Endothelial cell (in vitro differentiated cells): Measurements from ENCODE around the gene CHIA. TPM values are rescaled to one million over a fixed set of nuclear protein-coding genes. Genes with fewer than 3 reads are reported as not detected.

ENCODE experiments used
- DNase-seq: peaks from one replicate; pipeline ENCODE4 v3.0.0; 2021; ENCODE audit warnings: low spot score
- H3K27ac Mint-ChIP-seq: one replicate; pipeline ENCODE4 v1.8.0; 2021; ENCODE audit warnings: mixed read lengths, inconsistent platforms; ENCODE audit not compliant: unreplicated experiment
- H3K27me3 Mint-ChIP-seq: one replicate; pipeline ENCODE4 v1.8.0; 2021; ENCODE audit warnings: mild to moderate bottlenecking, moderate library complexity, mixed read lengths, inconsistent platforms; ENCODE audit not compliant: unreplicated experiment
- H3K36me3 Mint-ChIP-seq: one replicate; pipeline ENCODE4 v1.8.0; 2021; ENCODE audit warnings: mild to moderate bottlenecking, low read depth, mixed read lengths, inconsistent platforms; ENCODE audit not compliant: unreplicated experiment
- H3K4me1 Mint-ChIP-seq: one replicate; pipeline ENCODE4 v1.8.0; 2021; ENCODE audit warnings: mild to moderate bottlenecking, mixed read lengths, inconsistent platforms; ENCODE audit not compliant: unreplicated experiment
- H3K4me3 Mint-ChIP-seq: one replicate; pipeline ENCODE4 v1.8.0; 2021; ENCODE audit warnings: mild to moderate bottlenecking, mixed read lengths, inconsistent platforms; ENCODE audit not compliant: unreplicated experiment
- H3K9me3 Mint-ChIP-seq: one replicate; pipeline ENCODE4 v1.8.0; 2021; ENCODE audit warnings: mixed read lengths, inconsistent platforms; ENCODE audit not compliant: unreplicated experiment
- total RNA-seq: library from RNA; stranded (reverse); fragmentation: NEBNext Ultra II Directional; extraction: Animal tissue kit (Norgen Biotek cat#: 25700); gene quantifications from one replicate; pipeline ENCODE4 v1.2.1, GENCODE V29; 2021; ENCODE audit not compliant: unreplicated experiment
- TF ChIP-seq, protein P1 (sequence below): fragments of 200-600 bp; sonication (generic); IDR thresholded peaks from one replicate; pipeline ENCODE4 v1.5.0; 2021; ENCODE audit warnings: antibody characterized with exemption; ENCODE audit not compliant: unreplicated experiment

CHIA gene
- total RNA-seq, 1 donor from 2014 or later, result not detected

DNA sequence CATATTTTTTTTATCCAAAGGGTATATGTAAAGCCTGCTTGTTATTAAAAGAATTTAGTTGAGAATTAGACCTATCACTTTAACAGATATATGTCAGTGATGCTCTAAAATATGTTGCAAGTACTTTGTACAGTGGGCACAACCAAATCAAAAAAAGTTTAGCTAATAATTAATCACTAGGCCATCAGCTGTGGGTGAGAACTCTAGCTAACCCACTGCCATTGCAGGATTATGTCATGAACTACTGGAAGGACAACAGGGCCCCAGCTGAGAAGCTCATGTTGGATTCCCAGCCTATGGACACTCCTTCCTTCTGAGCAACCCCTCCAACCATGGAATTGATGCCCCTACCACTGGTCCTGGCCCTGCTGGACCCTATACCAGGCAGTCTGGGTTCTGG is 6.8 kb upstream of the CHIA start:
- no peak overlapping the region for H3K27ac Mint-ChIP-seq
- H3K27me3 Mint-ChIP-seq, result no peaks in the 10 kb centered on the region

DNA sequence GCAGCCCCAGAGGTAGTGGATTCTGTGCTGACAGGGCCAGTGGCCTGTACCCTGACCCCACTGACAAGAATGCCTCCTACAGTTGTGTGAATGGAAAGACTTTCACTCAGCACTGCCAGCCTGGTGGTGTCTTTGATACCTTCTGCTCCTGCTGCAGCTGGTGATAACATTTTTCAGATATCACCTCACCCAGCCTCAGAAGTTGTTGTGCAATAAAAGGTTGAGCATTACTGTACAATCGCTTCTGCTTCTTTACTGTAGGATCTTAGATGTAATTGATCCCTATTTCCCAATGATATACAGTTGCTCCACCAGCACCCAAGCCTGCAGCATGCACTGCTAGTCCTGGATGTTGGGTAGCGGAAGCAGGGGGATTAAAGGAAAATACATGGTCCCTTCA is 4.8 kb upstream of the CHIA start:
- TF ChIP-seq, protein P1, sequence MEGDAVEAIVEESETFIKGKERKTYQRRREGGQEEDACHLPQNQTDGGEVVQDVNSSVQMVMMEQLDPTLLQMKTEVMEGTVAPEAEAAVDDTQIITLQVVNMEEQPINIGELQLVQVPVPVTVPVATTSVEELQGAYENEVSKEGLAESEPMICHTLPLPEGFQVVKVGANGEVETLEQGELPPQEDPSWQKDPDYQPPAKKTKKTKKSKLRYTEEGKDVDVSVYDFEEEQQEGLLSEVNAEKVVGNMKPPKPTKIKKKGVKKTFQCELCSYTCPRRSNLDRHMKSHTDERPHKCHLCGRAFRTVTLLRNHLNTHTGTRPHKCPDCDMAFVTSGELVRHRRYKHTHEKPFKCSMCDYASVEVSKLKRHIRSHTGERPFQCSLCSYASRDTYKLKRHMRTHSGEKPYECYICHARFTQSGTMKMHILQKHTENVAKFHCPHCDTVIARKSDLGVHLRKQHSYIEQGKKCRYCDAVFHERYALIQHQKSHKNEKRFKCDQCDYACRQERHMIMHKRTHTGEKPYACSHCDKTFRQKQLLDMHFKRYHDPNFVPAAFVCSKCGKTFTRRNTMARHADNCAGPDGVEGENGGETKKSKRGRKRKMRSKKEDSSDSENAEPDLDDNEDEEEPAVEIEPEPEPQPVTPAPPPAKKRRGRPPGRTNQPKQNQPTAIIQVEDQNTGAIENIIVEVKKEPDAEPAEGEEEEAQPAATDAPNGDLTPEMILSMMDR, result no peak
- Mint-ChIP-seq H3K4me1 (no peaks in the 10 kb centered on the region), H3K27ac (no peak overlapping the region), H3K9me3 (no peaks in the 10 kb centered on the region), H3K27me3 (no peaks in the 10 kb centered on the region), H3K36me3 (no peaks in the 10 kb centered on the region), H3K4me3 (no peak overlapping the region)
- DNase-seq, result no peak

More for the DNA sequence above, 6.8 kb upstream of the CHIA start:
- peaks cover 3% of the 10 kb centered on the region for H3K36me3 Mint-ChIP-seq
- H3K4me1 Mint-ChIP-seq, result no peaks in the 10 kb centered on the region
- TF ChIP-seq, protein P1, result no peak
- no peaks in the 10 kb centered on the region for H3K9me3 Mint-ChIP-seq
- DNase-seq, result no peak
- no peak overlapping the region for H3K4me3 Mint-ChIP-seq

- no peaks in the 10 kb centered on the region for H3K4me1 Mint-ChIP-seq
- no peak for DNase-seq
- no peak overlapping the region for H3K27ac Mint-ChIP-seq
- no peaks in the 10 kb centered on the region for H3K36me3 Mint-ChIP-seq
- H3K27me3 Mint-ChIP-seq, result no peaks in the 10 kb centered on the region
- H3K4me3 Mint-ChIP-seq, result no peak overlapping the region
- TF ChIP-seq, protein P1, result no peak
- H3K9me3 Mint-ChIP-seq, result no peaks in the 10 kb centered on the region
Measured at GRCh38 chr1:111286912-111287311, 3.7 kb upstream of the CHIA start.

DNA sequence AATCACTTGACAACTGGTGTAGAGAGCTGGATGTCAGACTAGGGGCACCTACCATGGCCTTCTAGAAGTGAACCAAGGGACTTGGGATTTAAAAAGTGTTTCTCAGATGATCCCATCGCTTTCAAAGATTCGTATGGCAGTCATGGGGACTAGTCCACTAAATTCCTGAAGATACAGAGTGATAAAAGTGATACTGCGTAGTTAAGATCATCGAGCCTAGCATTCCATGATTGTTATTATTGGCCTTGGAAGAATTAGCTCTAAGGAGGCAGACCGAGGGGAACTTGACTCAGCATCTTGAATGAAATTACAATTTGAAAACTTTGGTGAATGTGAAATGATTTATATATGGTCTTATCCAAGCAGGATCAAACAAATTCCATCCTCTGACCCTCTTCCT is 1.3 kb upstream of the CHIA start:
- no peak overlapping the region for H3K4me3 Mint-ChIP-seq
- no peaks in the 10 kb centered on the region for H3K9me3 Mint-ChIP-seq
- H3K4me1 Mint-ChIP-seq, result no peaks in the 10 kb centered on the region
- no peak for DNase-seq
- TF ChIP-seq, protein P1, result no peak
- no peaks in the 10 kb centered on the region for H3K36me3 Mint-ChIP-seq
- H3K27ac Mint-ChIP-seq, result no peak overlapping the region
- H3K27me3 Mint-ChIP-seq, result no peaks in the 10 kb centered on the region

DNA sequence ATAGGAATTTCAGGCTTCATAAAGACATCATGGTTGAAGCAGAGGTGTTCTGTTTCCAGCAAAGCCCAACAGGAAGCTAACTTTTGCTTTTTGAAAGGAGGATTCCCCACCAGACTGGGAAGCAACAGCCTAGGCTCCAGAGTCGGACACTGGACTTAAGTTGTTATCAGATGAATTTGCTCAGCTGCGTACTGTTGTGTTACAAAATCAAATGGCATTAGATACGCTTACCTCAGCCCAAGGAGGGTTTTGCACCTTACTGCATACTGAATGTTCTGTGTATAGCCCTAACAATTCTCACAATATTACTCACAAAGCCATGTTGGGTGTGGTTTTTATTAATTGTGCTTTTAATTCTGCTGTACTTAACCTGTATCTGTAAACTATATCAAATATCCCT is 547 bp upstream of the CHIA start:
- no peaks in the 10 kb centered on the region for H3K36me3 Mint-ChIP-seq
- no peaks in the 10 kb centered on the region for H3K27me3 Mint-ChIP-seq
- TF ChIP-seq, protein P1, result no peak
- H3K4me1 Mint-ChIP-seq, result no peaks in the 10 kb centered on the region
- no peak overlapping the region for H3K4me3 Mint-ChIP-seq
- no peak overlapping the region for H3K27ac Mint-ChIP-seq
- no peaks in the 10 kb centered on the region for H3K9me3 Mint-ChIP-seq
- DNase-seq, result no peak
